ENCODE measurements around the gene LSAMP.
"Not testable (repeated sequence)": the region's sequence is repeated elsewhere in the genome, so short reads cannot be mapped to it uniquely, and the experiment has no call there.

Gene LSAMP

DNA sequence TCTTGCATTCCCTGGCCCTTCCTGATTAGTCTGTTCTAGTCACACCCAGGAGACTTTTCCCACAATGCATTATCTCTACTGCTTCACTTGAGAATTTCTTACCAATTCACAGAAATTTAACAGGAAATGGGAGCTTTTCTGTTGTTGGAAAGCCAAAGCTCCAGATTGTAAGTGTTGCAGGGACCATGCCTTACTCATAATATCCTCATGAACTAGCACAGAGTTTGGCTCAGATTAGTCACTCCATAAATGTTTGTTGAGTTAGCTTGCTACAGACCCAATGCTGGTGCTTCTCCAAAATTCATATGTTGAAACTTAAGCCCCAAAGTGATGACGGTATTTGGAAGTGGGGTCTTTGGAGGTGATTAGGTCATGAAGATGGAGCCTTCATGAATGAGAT is 589.4 kb downstream of the LSAMP start:
- DNase-seq (ENCODE audit: extremely low read depth, insufficient read length), result no peak
- H3K4me3 ChIP-seq (replicated peaks; ENCODE audit: low read depth, low read length), result no peak overlapping the region
- no peaks in the 10 kb centered on the region for H3K36me3 ChIP-seq (ENCODE audit: control insufficient read depth, insufficient read depth, low read length)
- no peaks in the 10 kb centered on the region for H3K27me3 ChIP-seq (replicated peaks; ENCODE audit: control insufficient read depth, insufficient read depth, low read length)
- TF ChIP-seq, protein P1, sequence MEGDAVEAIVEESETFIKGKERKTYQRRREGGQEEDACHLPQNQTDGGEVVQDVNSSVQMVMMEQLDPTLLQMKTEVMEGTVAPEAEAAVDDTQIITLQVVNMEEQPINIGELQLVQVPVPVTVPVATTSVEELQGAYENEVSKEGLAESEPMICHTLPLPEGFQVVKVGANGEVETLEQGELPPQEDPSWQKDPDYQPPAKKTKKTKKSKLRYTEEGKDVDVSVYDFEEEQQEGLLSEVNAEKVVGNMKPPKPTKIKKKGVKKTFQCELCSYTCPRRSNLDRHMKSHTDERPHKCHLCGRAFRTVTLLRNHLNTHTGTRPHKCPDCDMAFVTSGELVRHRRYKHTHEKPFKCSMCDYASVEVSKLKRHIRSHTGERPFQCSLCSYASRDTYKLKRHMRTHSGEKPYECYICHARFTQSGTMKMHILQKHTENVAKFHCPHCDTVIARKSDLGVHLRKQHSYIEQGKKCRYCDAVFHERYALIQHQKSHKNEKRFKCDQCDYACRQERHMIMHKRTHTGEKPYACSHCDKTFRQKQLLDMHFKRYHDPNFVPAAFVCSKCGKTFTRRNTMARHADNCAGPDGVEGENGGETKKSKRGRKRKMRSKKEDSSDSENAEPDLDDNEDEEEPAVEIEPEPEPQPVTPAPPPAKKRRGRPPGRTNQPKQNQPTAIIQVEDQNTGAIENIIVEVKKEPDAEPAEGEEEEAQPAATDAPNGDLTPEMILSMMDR (IDR thresholded peaks at IDR 0.05; ENCODE audit: insufficient read depth, low read length, poor library complexity, severe bottlenecking), result no peak

DNA sequence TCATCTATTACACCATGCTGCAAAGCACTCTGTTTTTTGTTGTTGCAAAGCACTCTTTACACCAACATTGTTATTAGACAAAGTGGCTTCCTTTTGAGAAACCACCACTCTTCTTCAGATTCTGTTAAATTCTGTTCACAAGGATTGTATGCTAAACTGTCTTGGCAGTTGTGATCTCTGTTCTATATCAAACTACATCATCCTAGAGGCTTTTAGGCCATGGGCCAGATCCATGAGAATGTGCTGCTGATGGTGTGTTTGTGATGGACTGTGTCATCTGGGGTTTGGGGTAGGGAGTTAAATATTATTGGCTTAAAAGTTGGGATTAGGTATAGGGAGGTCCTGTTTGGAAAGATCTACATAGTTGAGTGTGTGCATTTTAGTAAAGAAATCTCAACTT is 592.2 kb downstream of the LSAMP start:
- no peak overlapping the region for H3K4me3 ChIP-seq (replicated peaks; ENCODE audit: low read depth, low read length)
- no peaks in the 10 kb centered on the region for H3K36me3 ChIP-seq (ENCODE audit: control insufficient read depth, insufficient read depth, low read length)
- TF ChIP-seq, protein P1 (IDR thresholded peaks at IDR 0.05; ENCODE audit: insufficient read depth, low read length, poor library complexity, severe bottlenecking), result no peak
- no peak for DNase-seq (ENCODE audit: extremely low read depth, insufficient read length)
- no peaks in the 10 kb centered on the region for H3K27me3 ChIP-seq (replicated peaks; ENCODE audit: control insufficient read depth, insufficient read depth, low read length)

DNA sequence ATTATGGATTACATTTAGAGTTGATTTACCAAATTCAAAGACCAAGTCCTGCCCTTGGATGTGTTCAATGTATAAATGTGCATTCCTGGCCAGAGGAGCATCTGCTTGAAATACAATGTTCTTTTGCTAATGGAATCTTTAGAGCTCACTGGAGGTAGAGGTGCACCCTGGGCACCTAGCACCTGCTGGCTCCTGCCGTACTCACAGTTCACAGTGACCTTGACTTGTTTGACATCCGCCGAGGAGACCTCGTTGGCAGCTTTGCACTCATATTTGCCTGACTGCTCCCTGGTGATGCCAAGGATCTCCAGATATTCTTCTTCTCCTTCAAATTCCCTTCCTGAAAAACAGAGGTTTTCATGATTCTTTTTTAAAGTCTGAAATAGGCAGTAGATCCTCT is 593.0 kb downstream of the LSAMP start:
- no peaks in the 10 kb centered on the region for H3K36me3 ChIP-seq (ENCODE audit: control insufficient read depth, insufficient read depth, low read length)
- TF ChIP-seq, protein P1 (IDR thresholded peaks at IDR 0.05; ENCODE audit: insufficient read depth, low read length, poor library complexity, severe bottlenecking), result no peak
- no peak for DNase-seq (ENCODE audit: extremely low read depth, insufficient read length)
- no peak overlapping the region for H3K4me3 ChIP-seq (replicated peaks; ENCODE audit: low read depth, low read length)
- H3K27me3 ChIP-seq (replicated peaks; ENCODE audit: control insufficient read depth, insufficient read depth, low read length), result no peaks in the 10 kb centered on the region

GRCh38 chr3:115851571-115851970 is 593.7 kb downstream of the LSAMP start:
- no peaks in the 10 kb centered on the region for H3K27me3 ChIP-seq (replicated peaks; ENCODE audit: control insufficient read depth, insufficient read depth, low read length)
- TF ChIP-seq, protein P1 (IDR thresholded peaks at IDR 0.05; ENCODE audit: insufficient read depth, low read length, poor library complexity, severe bottlenecking), result no peak
- no peaks in the 10 kb centered on the region for H3K36me3 ChIP-seq (ENCODE audit: control insufficient read depth, insufficient read depth, low read length)
- H3K4me3 ChIP-seq (replicated peaks; ENCODE audit: low read depth, low read length), result no peak overlapping the region
- DNase-seq (ENCODE audit: extremely low read depth, insufficient read length), result no peak

DNA sequence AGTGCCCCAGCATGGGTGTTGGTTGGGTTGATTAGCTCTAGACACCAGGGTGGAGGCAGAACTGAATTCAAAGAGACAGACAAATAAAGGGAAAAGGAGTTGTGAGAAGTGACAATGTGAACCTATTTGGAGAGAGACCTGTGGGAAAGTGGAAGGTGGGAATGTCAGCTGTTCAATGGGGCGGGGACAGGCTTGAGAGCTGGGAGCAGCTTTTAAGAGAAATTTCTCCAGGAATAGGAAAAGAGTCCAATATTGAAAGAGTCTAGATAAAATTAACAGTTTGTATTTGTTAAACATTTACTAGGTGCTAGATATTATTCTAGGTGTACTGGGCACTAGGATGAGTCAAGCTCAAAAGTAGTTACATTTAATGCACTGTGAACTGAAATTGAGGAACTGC is 596.6 kb downstream of the LSAMP start:
- no peak for DNase-seq (ENCODE audit: extremely low read depth, insufficient read length)
- TF ChIP-seq, protein P1 (IDR thresholded peaks at IDR 0.05; ENCODE audit: insufficient read depth, low read length, poor library complexity, severe bottlenecking), result no peak

DNA sequence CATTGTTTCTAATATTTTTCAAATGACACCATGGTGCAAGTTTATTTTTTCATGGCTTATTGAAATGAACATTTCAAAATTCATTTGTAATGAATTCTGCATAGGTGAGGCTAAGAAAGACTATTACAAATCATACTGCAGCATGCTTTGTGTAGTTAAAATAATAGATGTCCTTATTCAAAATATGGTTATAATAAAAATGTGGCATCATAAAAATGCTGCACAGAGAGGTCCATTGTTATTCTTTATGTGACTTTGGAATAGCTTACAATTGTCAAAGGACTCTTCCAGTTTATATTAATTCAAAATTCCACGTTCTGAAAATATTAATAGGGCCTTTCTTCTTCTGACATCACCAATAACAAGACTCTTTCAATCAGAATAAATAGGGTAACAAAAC is 599.3 kb downstream of the LSAMP start:
- Histone ChIP-seq H3K27me3 (replicated peaks; ENCODE audit: control insufficient read depth, insufficient read depth, low read length) (no peaks in the 10 kb centered on the region), H3K36me3 (ENCODE audit: control insufficient read depth, insufficient read depth, low read length) (no peaks in the 10 kb centered on the region), H3K4me3 (replicated peaks; ENCODE audit: low read depth, low read length) (no peak overlapping the region)
- DNase-seq (ENCODE audit: extremely low read depth, insufficient read length), result no peak
- TF ChIP-seq, protein P1 (IDR thresholded peaks at IDR 0.05; ENCODE audit: insufficient read depth, low read length, poor library complexity, severe bottlenecking), result no peak

More for the DNA sequence above, 596.6 kb downstream of the LSAMP start:
- Histone ChIP-seq H3K4me3 (replicated peaks; ENCODE audit: low read depth, low read length) (no peak overlapping the region), H3K27me3 (replicated peaks; ENCODE audit: control insufficient read depth, insufficient read depth, low read length) (no peaks in the 10 kb centered on the region), H3K36me3 (ENCODE audit: control insufficient read depth, insufficient read depth, low read length) (no peaks in the 10 kb centered on the region)

DNA sequence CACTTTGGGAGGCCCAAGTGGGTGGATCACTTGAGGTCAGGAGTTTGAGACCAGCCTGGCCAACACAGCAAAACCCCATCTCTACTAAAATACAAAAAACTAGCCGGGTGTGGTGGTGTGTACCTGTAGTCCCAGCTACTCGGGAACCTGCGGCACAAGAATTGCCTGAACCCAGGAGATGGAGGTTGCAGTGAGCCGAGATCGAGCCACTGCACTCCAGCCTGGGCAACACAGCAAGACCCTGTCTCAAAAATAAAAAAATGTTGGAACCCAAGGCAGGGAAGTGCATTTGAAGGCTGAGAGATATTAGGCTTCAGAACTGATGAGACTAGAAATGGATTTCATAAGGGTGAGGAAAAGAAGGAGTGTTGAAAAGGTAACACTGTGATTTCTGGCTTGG is 600.6 kb downstream of the LSAMP start:
- H3K27me3 ChIP-seq (replicated peaks; ENCODE audit: control insufficient read depth, insufficient read depth, low read length); H3K4me3 ChIP-seq (replicated peaks; ENCODE audit: low read depth, low read length); H3K36me3 ChIP-seq (ENCODE audit: control insufficient read depth, insufficient read depth, low read length); DNase-seq (ENCODE audit: extremely low read depth, insufficient read length): not testable (repeated sequence)

All from GM06990 (cell line).